Germinal center (tissue), 1 donor: ENCODE results near the gene FAM72D.
"Not testable (repeated sequence)": the region's sequence is repeated elsewhere in the genome, so short reads cannot be mapped to it uniquely, and the experiment has no call there.

Experiments
- DNase-seq: peaks from one replicate; pipeline ENCODE4 v3.0.0; 2012; ENCODE audit warnings: mixed read lengths, low spot score

FAM72D gene

DNA sequence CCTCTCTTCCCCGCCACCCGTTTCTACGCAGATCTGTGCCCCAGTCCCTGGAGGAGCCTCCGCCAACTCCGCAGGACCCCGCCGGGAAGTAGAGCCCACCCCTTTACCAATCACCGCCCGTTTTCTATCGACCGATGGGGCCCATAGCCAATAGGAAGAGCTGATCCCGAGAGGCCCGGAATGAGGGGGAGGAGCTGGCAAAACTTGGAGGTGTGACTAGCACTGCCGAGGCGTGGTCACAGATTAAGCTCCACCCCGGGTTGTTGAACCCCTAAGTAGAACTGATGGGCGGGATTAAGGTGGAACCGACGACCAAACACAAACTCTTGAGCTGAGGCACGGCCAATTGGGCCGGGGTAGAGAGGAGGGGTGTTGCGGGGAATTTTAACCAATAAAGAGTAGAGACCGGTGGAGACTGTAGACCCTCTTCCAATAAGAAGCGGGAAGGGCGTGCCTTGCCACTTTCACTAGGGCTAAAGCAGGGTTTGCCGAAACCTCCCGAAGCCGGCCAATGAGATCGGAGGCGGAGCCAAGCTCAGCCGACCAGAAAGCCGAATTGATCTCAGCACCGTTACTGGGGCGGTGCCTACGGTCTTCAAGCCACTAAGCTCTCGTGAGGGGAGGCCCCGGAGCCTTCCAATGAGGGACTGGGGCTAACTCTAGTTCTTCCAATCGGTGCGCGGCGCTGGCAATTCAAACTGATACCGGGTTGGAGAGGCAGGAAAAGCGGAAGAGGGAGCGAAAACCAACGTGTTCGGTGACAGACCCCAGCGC is at the start of gene FAM72D, which contains the start of gene SRGAP2B:
Gene FAM72D (plus strand): TSS at position 691 of the 774 bp plus-strand sequence. CDS start 874 bp downstream, outside the sequence.
Gene SRGAP2B (minus strand): TSS at position 45 of the 774 bp plus-strand sequence. CDS start 2,427 bp downstream, outside the sequence.
- DNase-seq, result not testable (repeated sequence)

DNA sequence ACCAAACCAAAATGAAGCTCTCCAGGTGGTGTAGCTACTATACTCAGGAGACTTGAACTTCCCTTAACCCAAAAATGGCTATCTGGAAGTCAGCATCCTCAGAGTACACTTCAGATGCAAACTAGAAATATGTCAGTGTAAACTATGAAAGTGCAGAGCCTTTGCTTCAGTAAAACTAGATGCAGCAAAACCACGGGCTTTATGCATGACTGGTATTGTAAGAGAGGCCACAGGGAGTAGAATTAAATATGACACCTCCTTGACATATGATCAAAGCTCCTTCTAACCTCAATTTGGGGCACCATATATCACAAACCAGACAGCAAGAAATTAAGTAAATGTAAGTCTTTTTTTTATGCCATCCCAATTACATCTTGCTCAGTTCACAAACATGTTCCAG is 48.2 kb upstream of the FAM72D start:
- DNase-seq, result not testable (repeated sequence)

DNA sequence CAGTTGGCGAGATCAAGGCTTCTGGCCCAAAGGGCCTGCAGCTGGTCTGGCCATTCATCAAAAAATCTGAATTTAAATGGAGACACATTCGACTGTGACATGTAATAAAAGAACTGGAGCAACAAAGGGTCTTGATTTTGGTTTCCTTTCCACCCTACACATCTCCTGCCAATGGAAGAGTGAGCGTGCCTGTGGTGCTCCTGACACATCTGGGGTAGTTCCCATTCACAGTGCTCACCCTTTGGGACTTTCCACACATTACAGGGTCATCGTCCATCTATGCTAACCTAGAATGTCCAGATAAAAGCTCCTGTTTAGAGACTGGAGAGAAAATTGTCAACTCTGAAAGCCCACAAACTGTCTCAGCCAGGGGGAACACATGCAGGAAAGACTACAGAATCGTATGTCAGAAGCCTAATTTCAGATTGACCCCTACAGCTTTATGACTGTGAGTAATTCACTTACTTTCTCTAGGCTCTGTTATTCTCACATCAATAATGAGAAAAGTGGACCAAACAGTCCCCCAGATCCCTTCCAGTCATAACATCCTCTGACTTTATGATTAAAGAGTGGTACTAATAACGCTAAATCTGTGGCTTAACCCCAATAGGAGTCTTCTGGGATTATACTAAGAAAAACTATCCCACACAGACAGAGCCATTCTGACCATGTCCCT is 47.5 kb upstream of the FAM72D start:
- DNase-seq, result not testable (repeated sequence)

GRCh38 chr1:145052019-145052776 is 43.6 kb upstream of the FAM72D start:
- not testable (repeated sequence) for DNase-seq

GRCh38 chr1:145053428-145053827 is 42.3 kb upstream of the FAM72D start:
- not testable (repeated sequence) for DNase-seq

DNA sequence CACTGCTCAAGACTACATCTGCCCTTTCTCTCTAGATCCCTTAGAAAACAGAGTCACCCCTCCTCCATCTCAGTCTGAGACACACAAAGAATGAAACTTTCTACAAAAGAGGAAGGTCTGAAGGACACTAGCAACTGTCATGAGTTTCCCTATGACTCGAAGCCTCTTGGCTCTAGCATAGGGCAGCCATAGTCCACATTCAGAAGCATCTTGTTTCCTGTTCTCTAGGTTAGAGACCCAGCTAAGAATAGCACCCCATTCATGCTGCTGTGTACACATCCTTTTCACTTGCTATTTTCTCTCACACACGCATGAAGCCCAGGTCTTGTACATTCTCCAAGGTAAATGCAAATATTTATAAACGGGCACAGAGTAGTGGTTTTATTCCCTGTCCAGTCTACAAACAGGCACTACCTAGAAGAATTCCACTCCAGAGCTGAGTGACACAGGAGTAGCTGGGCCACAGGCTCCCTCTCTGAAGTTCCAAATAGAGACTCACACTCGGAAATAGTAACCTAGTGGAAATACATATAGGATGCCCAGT is 40.5 kb upstream of the FAM72D start:
- DNase-seq, result not testable (repeated sequence)

- DNase-seq, result not testable (repeated sequence)
Observed at GRCh38 chr1:145058184-145058583, 37.6 kb upstream of the FAM72D start.

DNA sequence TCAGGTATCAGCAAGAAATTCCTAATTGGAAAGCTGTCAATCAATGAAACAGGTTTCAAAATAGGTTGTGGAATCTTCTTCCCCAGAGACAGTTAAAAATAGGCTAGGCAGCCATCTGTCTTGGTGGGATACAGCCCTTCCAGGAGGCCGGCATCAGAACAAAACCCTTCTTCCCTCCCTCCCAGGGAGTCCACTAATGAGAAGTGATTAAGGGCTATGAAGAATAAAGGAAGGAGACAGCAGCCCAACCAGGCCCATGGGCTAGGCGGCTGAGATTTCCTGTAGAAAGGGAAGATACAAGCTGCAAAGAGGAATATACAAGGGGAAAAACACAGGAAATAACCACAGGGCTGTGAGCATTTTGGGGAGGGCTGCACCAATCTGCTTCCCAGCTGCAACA is 32.5 kb upstream of the FAM72D start:
- DNase-seq, result not testable (repeated sequence)

DNA sequence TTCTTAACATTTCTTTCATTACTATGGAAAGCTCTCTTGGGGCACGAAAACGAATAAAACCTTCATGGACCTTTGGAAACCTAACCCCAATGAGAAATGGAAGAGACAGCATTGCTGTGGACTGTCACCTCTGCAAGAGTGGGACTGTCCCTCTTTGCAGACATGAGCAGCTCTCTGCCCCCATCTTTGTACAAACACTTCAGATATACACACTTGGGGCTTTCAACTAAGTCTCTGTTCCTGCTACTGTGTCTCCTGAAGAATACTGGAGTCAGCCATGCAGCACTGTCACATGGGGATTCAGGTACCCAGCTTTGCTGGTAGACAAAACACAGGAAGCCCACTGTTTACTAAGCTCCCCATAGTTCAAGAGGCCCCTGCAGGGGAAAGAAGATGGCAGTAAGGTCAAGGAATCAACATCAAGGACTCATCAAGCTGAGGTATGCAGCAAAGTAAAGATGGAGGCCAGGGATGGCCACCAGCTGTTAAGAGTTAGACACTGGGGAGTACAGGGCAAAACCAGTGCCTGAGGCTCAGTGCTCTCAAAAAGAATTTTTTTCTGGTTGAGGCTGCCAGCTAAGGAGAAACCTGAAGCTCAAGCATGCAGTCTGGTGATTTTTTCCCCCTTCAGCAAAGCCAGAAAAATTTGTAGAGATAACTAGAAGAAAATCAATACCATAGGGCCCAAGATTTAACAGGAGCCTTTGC is 31.7 kb upstream of the FAM72D start:
- DNase-seq, result not testable (repeated sequence)

DNA sequence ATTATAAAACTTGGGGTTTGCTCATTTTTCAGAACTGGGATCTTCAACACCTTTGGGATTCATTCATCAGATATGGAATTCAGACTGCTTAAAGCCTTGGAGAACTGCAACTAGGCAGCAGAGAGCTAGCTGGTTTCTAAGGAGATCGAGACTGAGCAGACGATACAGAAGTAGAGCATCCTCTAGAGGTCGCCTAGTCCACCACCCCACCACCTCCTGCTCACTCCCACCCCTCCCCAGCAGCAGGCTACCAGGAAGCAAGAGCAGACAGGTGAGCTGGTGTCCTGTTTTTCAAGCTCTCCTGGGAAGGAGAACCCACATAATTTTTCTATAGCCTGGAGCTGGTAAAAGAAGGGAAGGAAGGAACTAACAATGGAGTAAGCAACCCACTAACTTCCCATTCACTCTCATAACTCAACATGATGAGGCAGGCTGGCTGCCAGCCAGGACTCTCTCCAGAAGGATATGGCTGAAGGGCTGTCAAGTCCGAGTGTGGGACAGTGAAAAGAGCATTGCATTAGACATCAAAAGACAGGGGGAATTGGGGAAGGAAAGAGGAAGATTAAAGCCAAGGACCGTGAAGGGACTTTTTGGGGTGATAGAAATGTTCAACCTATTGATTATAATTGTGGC is 30.5 kb upstream of the FAM72D start:
- DNase-seq, result not testable (repeated sequence)

- not testable (repeated sequence) for DNase-seq
Observed at GRCh38 chr1:145066486-145066885, 29.3 kb upstream of the FAM72D start.

DNA sequence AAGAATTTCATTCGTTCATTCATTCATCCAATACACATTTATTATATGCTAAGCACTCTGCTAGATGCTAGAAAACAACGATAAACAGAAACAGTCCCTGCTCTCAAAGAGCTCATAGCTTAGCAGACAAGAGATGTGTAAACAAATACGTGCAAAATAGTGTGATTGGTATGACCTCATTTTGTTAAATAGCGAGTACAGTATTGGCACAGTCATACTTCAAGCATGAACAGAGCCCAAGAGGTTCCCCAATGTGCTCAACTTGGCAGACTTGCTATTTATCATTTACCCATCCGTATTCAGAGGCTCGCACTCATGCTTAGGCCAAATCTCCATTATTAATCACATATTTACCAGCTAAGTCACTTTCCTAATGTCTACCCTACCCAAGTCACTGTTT is 24.2 kb upstream of the FAM72D start:
- not testable (repeated sequence) for DNase-seq

- not testable (repeated sequence) for DNase-seq
Observed at GRCh38 chr1:145074021-145074559, 21.7 kb upstream of the FAM72D start.

GRCh38 chr1:145076877-145077276 is 18.9 kb upstream of the FAM72D start:
- DNase-seq, result not testable (repeated sequence)

DNA sequence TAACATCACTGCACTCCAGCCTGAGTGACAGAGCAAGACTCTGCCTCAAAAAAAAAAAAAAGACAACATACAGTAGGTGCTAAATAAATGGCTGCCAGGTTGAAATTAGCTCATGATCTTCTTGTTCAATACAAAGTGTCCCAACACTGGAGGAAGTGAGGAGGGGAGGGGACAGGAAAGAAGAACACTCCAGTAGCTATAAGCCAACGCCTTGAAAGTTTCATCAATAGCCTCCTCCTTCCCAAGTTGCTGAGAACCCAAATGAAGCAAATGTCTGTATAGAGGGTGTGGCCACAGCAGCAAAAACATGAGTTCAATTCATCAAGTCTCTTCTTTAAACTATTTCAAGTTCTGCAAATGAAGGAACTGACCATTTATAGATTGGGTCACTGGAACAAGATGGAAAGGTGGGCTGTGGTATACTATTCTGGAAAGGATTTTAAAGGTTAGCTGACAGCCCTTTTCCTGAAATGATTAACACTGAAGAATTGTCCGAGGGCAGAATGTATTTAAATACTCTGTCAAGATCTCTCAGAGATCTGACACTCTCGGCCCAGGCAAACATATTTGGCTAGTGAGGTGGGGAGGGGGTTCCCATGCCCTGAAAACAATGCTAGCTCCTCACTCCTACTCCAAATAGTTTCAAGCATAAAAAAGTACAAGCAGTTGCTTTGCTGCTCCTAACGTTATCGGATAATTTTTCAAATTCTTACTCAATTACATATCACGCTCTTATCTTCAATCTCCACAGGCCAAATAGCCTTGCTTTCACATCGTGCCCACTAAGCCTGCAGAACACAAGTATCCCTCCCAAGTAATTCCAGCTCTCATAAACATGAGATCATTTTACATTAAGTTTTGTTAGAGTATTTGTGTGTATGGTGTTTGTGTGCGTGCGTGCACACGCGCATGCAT is 17.6 kb upstream of the FAM72D start:
- DNase-seq, result not testable (repeated sequence)

DNA sequence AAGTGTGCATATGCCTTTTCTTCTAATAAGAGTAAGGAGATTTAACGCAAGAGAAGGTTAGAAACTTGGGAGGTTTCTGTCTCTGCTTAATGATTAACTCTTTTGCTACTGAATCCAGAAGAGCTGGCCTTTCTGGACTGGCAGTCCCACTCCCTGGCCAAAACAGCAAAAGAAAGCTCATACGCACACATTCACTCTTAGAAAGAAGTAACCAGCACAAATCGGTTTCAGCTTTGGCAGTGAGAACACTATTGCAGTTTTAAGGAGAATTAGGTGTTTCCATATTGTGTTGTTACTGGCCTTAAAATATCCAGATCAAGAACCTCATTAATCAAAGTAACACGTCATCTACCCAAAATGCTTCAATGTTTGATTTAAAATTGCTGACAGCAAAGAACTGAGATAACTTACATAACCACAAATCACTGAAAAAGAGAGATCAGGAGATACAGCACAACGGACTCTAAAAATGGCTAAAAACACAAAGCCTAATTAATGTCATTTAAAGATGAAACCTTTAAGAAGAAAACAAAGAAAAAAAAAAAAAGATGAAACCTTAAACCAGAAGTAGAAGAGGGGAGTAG is 16.9 kb upstream of the FAM72D start:
- DNase-seq, result not testable (repeated sequence)

- not testable (repeated sequence) for DNase-seq
Observed at GRCh38 chr1:145079737-145080136, 16.0 kb upstream of the FAM72D start.

DNA sequence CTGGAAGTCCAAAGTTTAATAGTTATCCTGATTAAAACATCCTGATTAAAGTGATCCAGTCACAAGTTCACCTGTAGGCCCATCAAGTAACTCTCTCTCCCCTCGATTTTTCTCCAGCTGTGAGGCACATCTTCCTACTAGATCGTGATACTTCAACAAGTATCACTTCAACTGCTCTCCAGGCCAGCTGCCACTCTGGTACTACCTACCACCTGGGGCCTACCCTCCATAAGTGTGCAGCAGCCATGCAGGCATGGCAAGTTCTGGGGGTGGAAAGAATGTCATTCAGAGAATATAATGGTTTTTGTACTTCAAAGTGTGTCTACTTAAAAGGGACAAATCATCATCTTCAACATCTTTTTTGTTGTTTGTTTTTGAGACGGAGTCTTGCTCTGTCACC is 15.6 kb upstream of the FAM72D start:
- not testable (repeated sequence) for DNase-seq
